ENCODE results near the gene GRPR. TPM values are rescaled to one million over a fixed set of nuclear protein-coding genes. Genes with fewer than 3 reads are reported as not detected.

The GRPR gene
- total RNA-seq, 2 experiments from 2014 or later, result 0.20 to 0.22 TPM

GRCh38 chrX:16140448-16140847, 17.1 kb downstream of the GRPR start:
- no peaks in the 10 kb centered on the region for H3K36me3 ChIP-seq (ENCODE audit: insufficient read depth, low read length)
- peaks cover 12% of the 10 kb centered on the region for H3K27me3 Mint-ChIP-seq
- POLR2A ChIA-PET, result no interaction called here
- no peaks in the 10 kb centered on the region for H3K9me3 Mint-ChIP-seq
- CTCF ChIA-PET, result no interaction called here
- no peaks in the 10 kb centered on the region for H3K4me1 ChIP-seq (ENCODE audit: insufficient read depth, low read length)
- no peak for TF ChIP-seq CTCF (IDR thresholded peaks at IDR 0.05)
- no peak overlapping the region for H3K27ac ChIP-seq (ENCODE audit: low read depth in 1 of 2, low read length in 2 of 2)
- intact Hi-C loops (cut with DNase I, micrococcal nuclease), result no loop called here
- DNase-seq, result no peak
- no peak overlapping the region for H3K4me3 ChIP-seq (ENCODE audit: low read length)
- H3K27me3 ChIP-seq (ENCODE audit: control insufficient read depth in 1 of 2, insufficient read depth in 2 of 2, low read length in 2 of 2), result no peaks in the 10 kb centered on the region
- no peak overlapping the region for H3K4me3 Mint-ChIP-seq
- no peak for ATAC-seq (ENCODE audit: poor library complexity)
- H3K36me3 Mint-ChIP-seq (ENCODE audit: low read depth), result no peaks in the 10 kb centered on the region
- H3K9me3 ChIP-seq (ENCODE audit: control insufficient read depth in 1 of 2, insufficient read depth in 1 of 2, low read length in 2 of 2), result no peaks in the 10 kb centered on the region
- no peaks in the 10 kb centered on the region for H3K4me1 Mint-ChIP-seq (ENCODE audit: low read depth)
- no peak overlapping the region for H3K27ac Mint-ChIP-seq

GRCh38 chrX:16140983-16141382, 17.6 kb downstream of the GRPR start:
- ChIA-PET POLR2A (no interaction called here), CTCF (no interaction called here)
- Mint-ChIP-seq H3K4me1 (ENCODE audit: low read depth) (no peaks in the 10 kb centered on the region), H3K36me3 (ENCODE audit: low read depth) (no peaks in the 10 kb centered on the region), H3K4me3 (no peak overlapping the region), H3K27ac (no peak overlapping the region), H3K9me3 (no peaks in the 10 kb centered on the region), H3K27me3 (peaks cover 16% of the 10 kb centered on the region)
- no peak overlapping the region for H3K27ac ChIP-seq (ENCODE audit: low read depth in 1 of 2, low read length in 2 of 2)
- no peaks in the 10 kb centered on the region for H3K36me3 ChIP-seq (ENCODE audit: insufficient read depth, low read length)
- no peak for TF ChIP-seq CTCF (IDR thresholded peaks at IDR 0.05)
- no peaks in the 10 kb centered on the region for H3K4me1 ChIP-seq (ENCODE audit: insufficient read depth, low read length)
- no peak for ATAC-seq (ENCODE audit: poor library complexity)
- DNase-seq, result no peak
- no peaks in the 10 kb centered on the region for H3K9me3 ChIP-seq (ENCODE audit: control insufficient read depth in 1 of 2, insufficient read depth in 1 of 2, low read length in 2 of 2)
- H3K27me3 ChIP-seq (ENCODE audit: control insufficient read depth in 1 of 2, insufficient read depth in 2 of 2, low read length in 2 of 2), result no peaks in the 10 kb centered on the region
- intact Hi-C loops (cut with DNase I, micrococcal nuclease), result no loop called here
- no peak overlapping the region for H3K4me3 ChIP-seq (ENCODE audit: low read length)

GRCh38 chrX:16141422-16142245, 18.3 kb downstream of the GRPR start:
- TF ChIP-seq CTCF (IDR thresholded peaks at IDR 0.05), result no peak
- ATAC-seq (ENCODE audit: poor library complexity), result no peak
- POLR2A ChIA-PET, result no interaction called here
- no peaks in the 10 kb centered on the region for H3K36me3 ChIP-seq (ENCODE audit: insufficient read depth, low read length)
- CTCF ChIA-PET, result no interaction called here
- no peaks in the 10 kb centered on the region for H3K4me1 ChIP-seq (ENCODE audit: insufficient read depth, low read length)
- H3K4me3 ChIP-seq (ENCODE audit: low read length), result no peak overlapping the region
- H3K27me3 Mint-ChIP-seq, result peaks cover 22% of the 10 kb centered on the region
- no peaks in the 10 kb centered on the region for H3K27me3 ChIP-seq (ENCODE audit: control insufficient read depth in 1 of 2, insufficient read depth in 2 of 2, low read length in 2 of 2)
- no peaks in the 10 kb centered on the region for H3K9me3 Mint-ChIP-seq
- no peaks in the 10 kb centered on the region for H3K4me1 Mint-ChIP-seq (ENCODE audit: low read depth)
- H3K27ac ChIP-seq (ENCODE audit: low read depth in 1 of 2, low read length in 2 of 2), result no peak overlapping the region
- no peak overlapping the region for H3K27ac Mint-ChIP-seq
- intact Hi-C loops (cut with DNase I, micrococcal nuclease), result no loop called here
- H3K36me3 Mint-ChIP-seq (ENCODE audit: low read depth), result no peaks in the 10 kb centered on the region
- no peak overlapping the region for H3K4me3 Mint-ChIP-seq
- H3K9me3 ChIP-seq (ENCODE audit: control insufficient read depth in 1 of 2, insufficient read depth in 1 of 2, low read length in 2 of 2), result no peaks in the 10 kb centered on the region
- no peak for DNase-seq

All from CD4-positive, alpha-beta T cell (primary cell).